ENCODE data around the gene NR3C1. TPM values are rescaled to one million over a fixed set of nuclear protein-coding genes. Genes with fewer than 3 reads are reported as not detected.

Gene NR3C1
- total and polyA plus RNA-seq, 7 donors, result 5.5 to 65.6 (median 36.0) TPM

GRCh38 chr5:143248391-143248790, 155.1 kb downstream of the NR3C1 start:
- Histone ChIP-seq H3K4me3 (no peak overlapping the region), H3K27ac (no peak overlapping the region), H3K9me3 (no peaks in the 10 kb centered on the region), H3K27me3 (no peaks in the 10 kb centered on the region), H3K4me1 (peaks cover 0 to 27% (median 10%) of the 10 kb centered on the region in 4 donors), H3K36me3 (no peaks in the 10 kb centered on the region)
- intact Hi-C loops (cut with DNase I), result no loop called here
- TF ChIP-seq POLR2A (IDR thresholded peaks at IDR 0.05), result no peak
- no peak for DNase-seq
- 75 to 77% methylated on average over 3 of the region's 3 CpGs for WGBS, 2 donors

GRCh38 chr5:143247134-143247815, 156.2 kb downstream of the NR3C1 start:
- H3K27me3 ChIP-seq, result no peaks in the 10 kb centered on the region
- H3K4me3 ChIP-seq, result no peak overlapping the region
- no peak for DNase-seq
- WGBS, 2 donors, result 79 to 90% methylated on average over 1 of the region's 1 CpG
- H3K36me3 ChIP-seq, result no peaks in the 10 kb centered on the region
- H3K4me1 ChIP-seq, result peaks cover 0 to 33% (median 10%) of the 10 kb centered on the region in 4 donors
- TF ChIP-seq EP300 (IDR thresholded peaks at IDR 0.05), result no peak
- no peak for TF ChIP-seq CTCF (IDR thresholded peaks at IDR 0.05)
- no peak for TF ChIP-seq POLR2AphosphoS5 (IDR thresholded peaks at IDR 0.05)
- no peak for TF ChIP-seq POLR2A (IDR thresholded peaks at IDR 0.05)
- H3K9me3 ChIP-seq, result no peaks in the 10 kb centered on the region
- H3K27ac ChIP-seq, result no peak overlapping the region
- intact Hi-C loops (cut with DNase I), result no loop called here

- intact Hi-C loops (cut with DNase I), result no loop called here
- 93 to 95% methylated on average over 11 of the region's 11 CpGs for WGBS, 2 donors
Observed at GRCh38 chr5:143245929-143246561, 157.4 kb downstream of the NR3C1 start.

GRCh38 chr5:143244990-143245389, 158.5 kb downstream of the NR3C1 start:
- 70 to 100% methylated on average over 2 of the region's 2 CpGs for WGBS, 2 donors

More at GRCh38 chr5:143245929-143246561, 157.4 kb downstream of the NR3C1 start:
- H3K9me3 ChIP-seq, result no peaks in the 10 kb centered on the region
- TF ChIP-seq EP300 (IDR thresholded peaks at IDR 0.05), result no peak
- TF ChIP-seq POLR2AphosphoS5 (IDR thresholded peaks at IDR 0.05), result no peak
- no peak for TF ChIP-seq CTCF (IDR thresholded peaks at IDR 0.05)
- TF ChIP-seq POLR2A (IDR thresholded peaks at IDR 0.05), result no peak
- no peaks in the 10 kb centered on the region for H3K36me3 ChIP-seq
- peaks cover 0 to 33% (median 10%) of the 10 kb centered on the region in 4 donors for H3K4me1 ChIP-seq
- H3K27ac ChIP-seq, result peak overlapping the region in 1 of 4 donors; percentile 89
- no peak overlapping the region for H3K4me3 ChIP-seq
- H3K27me3 ChIP-seq, result no peaks in the 10 kb centered on the region
- DNase-seq, result no peak

More at GRCh38 chr5:143244990-143245389, 158.5 kb downstream of the NR3C1 start:
- TF ChIP-seq CTCF (IDR thresholded peaks at IDR 0.05) (no peak), EP300 (IDR thresholded peaks at IDR 0.05) (no peak), POLR2AphosphoS5 (IDR thresholded peaks at IDR 0.05) (no peak), POLR2A (IDR thresholded peaks at IDR 0.05) (no peak)
- Histone ChIP-seq H3K27me3 (no peaks in the 10 kb centered on the region), H3K4me3 (no peak overlapping the region), H3K9me3 (no peaks in the 10 kb centered on the region), H3K27ac (peak overlapping the region in 3 of 4 donors; percentile 75 to 89 (median 75)), H3K4me1 (peaks cover 0 to 33% (median 10%) of the 10 kb centered on the region in 4 donors), H3K36me3 (no peaks in the 10 kb centered on the region)
- no peak for DNase-seq
- intact Hi-C loops (cut with DNase I), result no loop called here

All from sigmoid colon (tissue), 7 donors.